Tibial nerve (tissue), 4 donors: ENCODE measurements around the gene HOATZ. TPM values are rescaled to one million over a fixed set of nuclear protein-coding genes. Genes with fewer than 3 reads are reported as not detected.

Source experiments
- DNase-seq, 2 donors: peaks; one replicate each; pipeline ENCODE4 v3.0.0-alpha.2; 2019; ENCODE audit warnings: low spot score in 2 of 2
- H3K27ac ChIP-seq, 4 donors: fragments of 200-600 bp; sonication (generic) in 3 of 4; one replicate each; pipeline ENCODE4 v1.5.1; 2017 to 2019; ENCODE audit warnings: mild to moderate bottlenecking in 1 of 4
- H3K27me3 ChIP-seq, 2 donors: fragments of 200-600 bp; sonication (generic) in 1 of 2; one replicate each; pipeline versions ENCODE4 v1.5.1 to v1.6.0; 2017 to 2019
- H3K36me3 ChIP-seq, 3 donors: fragments of 200-600 bp; sonication (generic); one replicate each; pipeline ENCODE4 v1.5.1; 2018 to 2019
- H3K4me1 ChIP-seq, 4 donors: fragments of 200-600 bp; sonication (generic) in 3 of 4; one replicate each; pipeline ENCODE4 v1.5.1; 2017 to 2019
- H3K4me3 ChIP-seq, 4 donors: fragments of 200-600 bp; sonication (generic) in 3 of 4; one replicate each; pipeline ENCODE4 v1.5.1; 2017 to 2019; ENCODE audit warnings: mild to moderate bottlenecking in 1 of 4, moderate library complexity in 1 of 4
- H3K9me3 ChIP-seq, 4 donors: fragments of 200-600 bp; sonication (generic) in 3 of 4; one replicate each; pipeline ENCODE4 v1.5.1; 2017 to 2019
- EP300 ChIP-seq, 2 donors: sonication (generic); formaldehyde crosslinking; IDR thresholded peaks; one replicate each; pipeline ENCODE4 v1.6.1; 2017; ENCODE audit warnings: antibody characterized with exemption in 2 of 2, mild to moderate bottlenecking in 1 of 2
- POLR2A ChIP-seq, 2 donors: fragments of 450-650 bp; IDR thresholded peaks; one replicate each; pipeline ENCODE4 v1.6.1; 2017; ENCODE audit warnings: antibody characterized with exemption in 2 of 2, mild to moderate bottlenecking in 2 of 2, moderate library complexity in 2 of 2
- WGBS, 2 donors: methylation state at CpG; one replicate each; pipeline ENCODE4 v1.1.5; 2018; 5-methylcytosine and 5-hydroxymethylcytosine counted together
- total RNA-seq, 4 donors: library from RNA; depleted of rRNA; stranded (reverse); fragments of >200 nt; gene quantifications; one replicate each; pipeline ENCODE4 v1.1.0, GENCODE V29; 2016
- TF ChIP-seq, protein P1 (sequence below), 5 experiments: fragments of 200-600 bp in 3 of 5; fragments of 450-650 bp in 2 of 5; sonication (generic) in 3 of 5; IDR thresholded peaks; one replicate each; pipeline ENCODE4 v1.5.1; 2016 to 2019; ENCODE audit warnings: antibody characterized with exemption in 5 of 5, mild to moderate bottlenecking in 3 of 5, moderate library complexity in 2 of 5

The HOATZ gene
- total RNA-seq, 4 donors from 2014 or later = not detected

DNA sequence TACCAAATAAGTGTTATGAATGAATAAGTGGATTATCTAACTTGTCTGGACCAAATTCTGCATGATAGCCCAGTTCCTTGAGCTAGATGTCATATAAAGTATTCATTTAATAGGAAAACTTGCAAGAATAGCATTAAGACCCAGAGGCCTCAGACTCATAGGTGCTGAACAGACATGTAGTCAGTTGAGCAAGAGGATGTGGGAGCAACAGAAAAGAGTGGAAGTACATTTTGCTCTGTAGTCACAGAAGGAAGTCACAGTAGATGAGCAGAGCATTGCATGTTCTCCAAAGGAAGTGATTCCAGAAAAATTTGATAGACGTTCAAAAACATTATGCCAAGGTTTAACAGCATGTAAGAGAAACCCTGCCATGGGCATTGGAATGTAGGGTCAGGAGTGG is 9.5 kb downstream of the HOATZ start:
- no peaks in the 10 kb centered on the region for H3K27me3 ChIP-seq
- TF ChIP-seq POLR2A (IDR thresholded peaks at IDR 0.05) (no peak), EP300 (IDR thresholded peaks at IDR 0.05) (no peak)
- TF ChIP-seq, protein P1, sequence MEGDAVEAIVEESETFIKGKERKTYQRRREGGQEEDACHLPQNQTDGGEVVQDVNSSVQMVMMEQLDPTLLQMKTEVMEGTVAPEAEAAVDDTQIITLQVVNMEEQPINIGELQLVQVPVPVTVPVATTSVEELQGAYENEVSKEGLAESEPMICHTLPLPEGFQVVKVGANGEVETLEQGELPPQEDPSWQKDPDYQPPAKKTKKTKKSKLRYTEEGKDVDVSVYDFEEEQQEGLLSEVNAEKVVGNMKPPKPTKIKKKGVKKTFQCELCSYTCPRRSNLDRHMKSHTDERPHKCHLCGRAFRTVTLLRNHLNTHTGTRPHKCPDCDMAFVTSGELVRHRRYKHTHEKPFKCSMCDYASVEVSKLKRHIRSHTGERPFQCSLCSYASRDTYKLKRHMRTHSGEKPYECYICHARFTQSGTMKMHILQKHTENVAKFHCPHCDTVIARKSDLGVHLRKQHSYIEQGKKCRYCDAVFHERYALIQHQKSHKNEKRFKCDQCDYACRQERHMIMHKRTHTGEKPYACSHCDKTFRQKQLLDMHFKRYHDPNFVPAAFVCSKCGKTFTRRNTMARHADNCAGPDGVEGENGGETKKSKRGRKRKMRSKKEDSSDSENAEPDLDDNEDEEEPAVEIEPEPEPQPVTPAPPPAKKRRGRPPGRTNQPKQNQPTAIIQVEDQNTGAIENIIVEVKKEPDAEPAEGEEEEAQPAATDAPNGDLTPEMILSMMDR (IDR thresholded peaks at IDR 0.05) = no peak
- peaks cover 0 to 5% (median 0%) of the 10 kb centered on the region in 4 donors for H3K4me1 ChIP-seq
- whole genome bisulfite sequencing, 2 donors = 65 to 80% methylated on average over 1 of the region's 1 CpG
- no peak for DNase-seq
- H3K9me3 ChIP-seq = no peaks in the 10 kb centered on the region
- no peak overlapping the region for H3K27ac ChIP-seq
- no peak overlapping the region for H3K4me3 ChIP-seq
- no peaks in the 10 kb centered on the region for H3K36me3 ChIP-seq

DNA sequence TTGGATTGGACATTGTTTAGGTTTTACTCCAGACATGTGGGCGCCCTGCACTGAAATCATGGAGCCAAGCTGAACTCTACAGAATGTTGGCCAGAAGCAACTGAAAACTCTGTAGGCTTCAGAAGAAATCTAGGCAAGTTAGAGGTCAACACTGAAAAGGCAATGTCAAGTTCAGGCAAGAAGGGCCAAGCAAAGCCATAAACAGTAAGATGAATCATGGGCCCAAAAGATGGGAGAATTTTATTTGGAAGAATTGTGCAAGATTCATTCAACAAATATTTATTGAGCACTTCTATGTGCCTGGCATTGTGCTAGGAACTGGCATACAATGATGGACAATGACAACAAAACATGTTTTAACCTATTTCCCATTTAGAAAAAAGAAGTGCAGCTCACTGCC is 10.9 kb downstream of the HOATZ start:
- Histone ChIP-seq H3K4me3 (no peak overlapping the region), H3K9me3 (no peaks in the 10 kb centered on the region), H3K4me1 (peaks cover 0 to 8% (median 3%) of the 10 kb centered on the region in 4 donors), H3K36me3 (no peaks in the 10 kb centered on the region), H3K27me3 (no peaks in the 10 kb centered on the region), H3K27ac (no peak overlapping the region)
- no peak for DNase-seq
- no peak for TF ChIP-seq POLR2A (IDR thresholded peaks at IDR 0.05)
- TF ChIP-seq EP300 (IDR thresholded peaks at IDR 0.05) = no peak
- TF ChIP-seq, protein P1 (IDR thresholded peaks at IDR 0.05) = no peak
- 57 to 68% methylated on average over 1 of the region's 1 CpG for WGBS, 2 donors

DNA sequence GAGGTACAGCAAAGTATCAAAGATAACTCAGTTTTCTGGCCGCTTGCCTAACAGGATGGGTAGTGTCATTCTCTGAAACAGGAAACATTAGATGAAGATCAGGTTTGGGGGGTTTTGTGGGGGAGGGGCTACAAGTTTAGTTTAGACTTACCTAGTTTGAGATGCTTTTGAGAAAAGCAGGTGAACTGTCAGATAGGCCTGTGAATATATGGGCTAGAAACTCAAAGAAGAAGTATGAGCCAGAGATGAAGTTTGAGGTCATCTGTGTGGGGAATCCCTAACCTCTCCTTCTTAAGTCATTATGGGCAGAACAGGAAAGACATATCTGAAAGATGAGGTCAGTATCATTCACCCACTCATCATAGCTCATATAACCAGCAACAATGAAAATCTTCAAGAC is 11.9 kb downstream of the HOATZ start:
- no peaks in the 10 kb centered on the region for H3K36me3 ChIP-seq
- H3K4me3 ChIP-seq = no peak overlapping the region
- H3K27ac ChIP-seq = no peak overlapping the region
- H3K4me1 ChIP-seq = peaks cover 0 to 11% (median 4%) of the 10 kb centered on the region in 4 donors
- WGBS, 2 donors = 87 to 93% methylated on average over 1 of the region's 1 CpG
- H3K9me3 ChIP-seq = no peaks in the 10 kb centered on the region
- DNase-seq = no peak
- H3K27me3 ChIP-seq = no peaks in the 10 kb centered on the region
- TF ChIP-seq, protein P1 (IDR thresholded peaks at IDR 0.05) = no peak
- TF ChIP-seq EP300 (IDR thresholded peaks at IDR 0.05) = no peak
- no peak for TF ChIP-seq POLR2A (IDR thresholded peaks at IDR 0.05)

DNA sequence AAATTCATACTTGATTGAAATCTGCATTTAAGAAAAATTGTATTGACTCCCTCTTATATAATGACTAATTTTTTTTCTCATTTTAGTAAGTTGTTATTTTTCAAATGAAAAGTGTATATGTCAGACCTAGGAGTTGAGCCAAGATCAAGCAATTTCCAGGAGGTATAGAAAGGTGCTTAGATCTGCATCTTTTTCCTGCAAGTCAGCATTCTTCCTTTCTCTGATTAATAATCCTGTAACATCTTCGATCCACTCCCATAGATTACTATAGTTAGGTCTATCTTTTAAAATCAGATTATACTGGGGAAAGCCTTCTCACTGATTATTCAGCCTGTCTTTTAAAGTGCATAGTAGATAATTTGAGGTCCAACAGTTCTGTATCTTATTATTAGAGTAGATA is 12.7 kb downstream of the HOATZ start:
- DNase-seq = no peak
- 87 to 91% methylated on average over 1 of the region's 1 CpG for WGBS, 2 donors
- TF ChIP-seq, protein P1 (IDR thresholded peaks at IDR 0.05) = no peak
- TF ChIP-seq POLR2A (IDR thresholded peaks at IDR 0.05) (no peak), EP300 (IDR thresholded peaks at IDR 0.05) (no peak)
- Histone ChIP-seq H3K4me1 (peaks cover 0 to 11% (median 4%) of the 10 kb centered on the region in 4 donors), H3K4me3 (no peak overlapping the region), H3K36me3 (no peaks in the 10 kb centered on the region), H3K9me3 (no peaks in the 10 kb centered on the region), H3K27ac (no peak overlapping the region), H3K27me3 (no peaks in the 10 kb centered on the region)

DNA sequence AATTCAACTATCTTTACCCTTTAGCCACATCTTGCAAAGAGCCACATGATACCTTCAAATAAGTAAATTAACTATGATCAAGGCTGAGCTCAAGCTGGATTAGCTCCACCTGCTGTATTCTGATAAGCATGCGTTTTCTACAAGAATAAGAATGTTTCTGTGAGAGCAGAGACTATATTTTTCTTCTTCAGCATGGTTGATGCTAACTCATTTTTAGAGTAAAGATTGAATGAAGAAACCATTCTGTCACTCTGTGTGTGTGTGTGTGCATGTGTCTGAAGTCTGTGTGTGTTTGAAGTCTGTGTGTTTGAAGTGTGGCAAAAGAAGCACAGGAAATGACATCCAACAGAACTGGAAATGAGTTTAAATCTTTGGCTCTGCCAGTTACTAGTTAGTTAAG is 14.0 kb downstream of the HOATZ start:
- Histone ChIP-seq H3K27ac (no peak overlapping the region), H3K4me1 (peaks cover 0 to 11% (median 4%) of the 10 kb centered on the region in 4 donors), H3K9me3 (no peaks in the 10 kb centered on the region), H3K36me3 (no peaks in the 10 kb centered on the region), H3K27me3 (no peaks in the 10 kb centered on the region), H3K4me3 (no peak overlapping the region)
- DNase-seq = no peak
- 61 to 63% methylated on average over 1 of the region's 1 CpG for WGBS, 2 donors
- no peak for TF ChIP-seq POLR2A (IDR thresholded peaks at IDR 0.05)
- TF ChIP-seq EP300 (IDR thresholded peaks at IDR 0.05) = no peak
- TF ChIP-seq, protein P1 (IDR thresholded peaks at IDR 0.05) = no peak
